GM19397 (cell line): ENCODE measurements around the gene PNLIPRP2.

Source experiments
- ATAC-seq: cut with Tn5 transposase; IDR thresholded peaks from one replicate; pipeline ENCODE4 v1.9.1; 2021; ENCODE audit warnings: mild to moderate bottlenecking, moderate library complexity; ENCODE audit not compliant: unreplicated experiment

Gene PNLIPRP2

DNA sequence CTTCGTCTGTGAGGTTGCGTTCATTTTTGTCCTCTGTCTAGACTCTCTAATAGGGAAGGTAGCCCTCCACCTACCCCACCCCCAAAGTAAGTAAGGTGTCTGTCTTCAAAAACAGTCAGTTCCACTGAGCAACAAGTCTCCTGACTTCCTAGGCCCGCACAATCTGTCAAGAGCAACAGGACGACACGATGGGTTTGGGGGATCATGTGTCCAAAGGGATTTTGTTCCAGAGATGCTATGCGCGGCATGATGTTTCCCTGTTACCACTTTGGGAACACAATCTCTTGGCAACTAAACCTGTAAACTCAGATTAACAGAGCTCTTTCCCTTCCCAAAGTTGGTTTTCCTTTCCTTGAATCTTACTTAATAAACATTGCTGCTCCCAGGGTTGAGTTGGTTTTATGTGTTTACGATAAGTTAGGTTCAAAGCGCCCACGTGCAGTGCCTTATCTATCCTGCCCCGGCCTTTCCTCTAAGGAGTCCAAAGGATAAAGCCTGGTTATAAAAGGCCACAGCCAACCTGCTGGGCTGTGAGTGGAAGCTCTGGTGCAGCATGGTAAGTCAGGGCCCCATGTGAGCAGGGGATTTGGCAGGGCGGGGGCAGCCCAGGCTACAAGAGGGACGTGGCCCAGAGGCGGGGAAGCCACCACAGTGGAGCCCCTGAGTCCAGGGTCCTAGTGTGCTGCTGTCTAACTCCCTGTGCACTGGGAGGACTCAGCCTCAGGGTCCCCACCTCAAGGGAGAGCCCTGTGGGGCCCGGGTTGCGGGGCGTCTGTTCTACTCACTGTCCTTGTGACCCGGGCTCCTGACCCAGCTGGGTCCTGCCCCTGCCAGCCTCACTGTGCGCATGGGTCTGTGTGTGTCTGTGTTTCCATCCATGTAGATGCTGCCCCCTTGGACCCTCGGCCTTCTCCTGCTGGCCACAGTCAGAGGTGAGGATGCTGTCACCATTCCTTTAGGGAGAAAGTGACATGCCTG is at the start of gene PNLIPRP2:
Gene PNLIPRP2 (plus strand): TSS at position 531 of the 978 bp plus-strand sequence.
- no peak for ATAC-seq

DNA sequence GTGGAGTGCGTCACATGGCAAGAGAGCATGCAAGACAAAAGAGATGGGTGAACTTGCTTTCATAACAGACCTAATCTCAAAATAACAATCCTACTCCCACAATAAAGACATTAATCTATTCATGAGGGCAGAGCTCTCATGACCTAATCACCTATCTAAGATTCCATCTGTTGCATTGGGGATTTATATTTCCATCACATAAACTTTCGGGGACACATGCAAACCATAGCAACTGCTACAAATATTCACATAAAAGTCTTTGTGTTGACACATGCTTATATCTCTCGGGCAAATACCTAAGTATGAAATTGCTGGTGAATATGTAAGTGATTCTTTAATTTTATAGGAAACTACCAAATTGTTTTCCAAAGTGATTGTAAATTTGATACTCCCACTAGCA is 46.0 kb upstream of the PNLIPRP2 start:
- no peak for ATAC-seq

DNA sequence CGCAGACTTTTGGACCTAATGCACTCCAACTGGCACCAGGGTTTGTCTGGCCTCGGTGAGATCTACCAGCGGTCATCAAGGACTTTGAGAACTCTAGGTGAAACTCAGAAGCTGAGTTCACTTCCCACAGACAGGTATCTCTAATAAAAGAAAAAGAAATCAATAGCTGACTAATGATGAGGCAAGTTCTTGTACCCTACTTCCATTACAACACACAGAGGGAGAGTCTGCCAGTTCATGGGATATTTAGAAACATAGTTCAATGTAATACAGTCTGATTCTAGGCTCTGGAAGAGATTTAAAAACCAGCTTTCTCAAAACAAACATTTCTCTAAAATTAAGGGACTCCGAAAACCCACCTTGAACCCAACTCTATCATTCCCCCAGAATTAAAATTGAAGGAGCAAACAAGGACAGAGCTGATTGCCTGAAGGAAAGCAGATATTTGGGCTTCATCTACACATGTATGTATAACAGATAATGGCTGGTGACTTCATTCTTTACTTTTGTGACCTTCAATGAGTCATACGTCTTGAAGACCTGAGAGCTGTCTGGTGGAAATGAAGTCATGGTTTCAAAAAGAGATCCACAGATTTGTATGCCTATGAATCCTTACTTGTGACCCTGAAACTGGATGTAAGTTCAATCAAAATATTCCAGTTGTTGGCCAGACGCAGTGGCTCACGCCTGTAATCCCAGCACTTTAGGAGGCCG is 32.7 kb upstream of the PNLIPRP2 start:
- no peak for ATAC-seq

DNA sequence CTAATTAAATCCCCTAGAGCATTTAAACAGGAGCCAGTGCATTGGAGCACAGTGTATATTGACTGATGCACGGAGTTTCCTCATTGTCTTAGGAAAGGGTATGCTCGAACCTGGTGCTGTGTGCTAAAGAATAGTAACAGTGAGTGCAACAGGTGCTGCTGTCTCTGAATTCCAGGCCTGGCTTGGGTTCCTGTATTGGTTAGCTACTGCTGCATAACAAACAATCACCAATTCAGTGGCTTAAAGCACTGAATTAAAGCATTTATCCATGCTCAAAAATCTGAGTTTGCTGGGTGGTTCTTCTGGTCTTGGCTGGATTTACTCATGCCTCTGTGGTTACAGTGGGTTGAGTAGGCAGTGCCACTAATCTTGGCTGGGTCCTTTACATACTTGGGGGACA is 31.8 kb upstream of the PNLIPRP2 start:
- no peak for ATAC-seq

DNA sequence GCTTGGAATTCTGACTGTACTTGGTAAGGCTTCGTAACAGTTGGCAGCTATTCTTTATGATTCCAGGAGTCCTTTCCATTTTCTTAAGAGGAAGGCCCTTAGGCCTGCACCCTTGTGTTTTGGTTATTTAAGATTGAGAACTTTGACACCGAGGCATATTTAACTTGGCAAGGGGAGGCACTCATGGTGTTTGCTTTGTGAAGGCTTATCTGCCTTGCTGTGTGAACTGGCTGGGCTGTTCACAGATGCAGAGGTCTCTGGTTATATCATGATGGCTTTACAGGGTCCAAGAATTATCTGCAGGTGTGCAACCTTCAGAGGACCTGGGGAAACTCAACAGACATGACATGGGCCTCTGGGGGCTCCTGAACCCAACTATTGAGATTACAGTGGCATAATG is 30.8 kb upstream of the PNLIPRP2 start:
- ATAC-seq: no peak

DNA sequence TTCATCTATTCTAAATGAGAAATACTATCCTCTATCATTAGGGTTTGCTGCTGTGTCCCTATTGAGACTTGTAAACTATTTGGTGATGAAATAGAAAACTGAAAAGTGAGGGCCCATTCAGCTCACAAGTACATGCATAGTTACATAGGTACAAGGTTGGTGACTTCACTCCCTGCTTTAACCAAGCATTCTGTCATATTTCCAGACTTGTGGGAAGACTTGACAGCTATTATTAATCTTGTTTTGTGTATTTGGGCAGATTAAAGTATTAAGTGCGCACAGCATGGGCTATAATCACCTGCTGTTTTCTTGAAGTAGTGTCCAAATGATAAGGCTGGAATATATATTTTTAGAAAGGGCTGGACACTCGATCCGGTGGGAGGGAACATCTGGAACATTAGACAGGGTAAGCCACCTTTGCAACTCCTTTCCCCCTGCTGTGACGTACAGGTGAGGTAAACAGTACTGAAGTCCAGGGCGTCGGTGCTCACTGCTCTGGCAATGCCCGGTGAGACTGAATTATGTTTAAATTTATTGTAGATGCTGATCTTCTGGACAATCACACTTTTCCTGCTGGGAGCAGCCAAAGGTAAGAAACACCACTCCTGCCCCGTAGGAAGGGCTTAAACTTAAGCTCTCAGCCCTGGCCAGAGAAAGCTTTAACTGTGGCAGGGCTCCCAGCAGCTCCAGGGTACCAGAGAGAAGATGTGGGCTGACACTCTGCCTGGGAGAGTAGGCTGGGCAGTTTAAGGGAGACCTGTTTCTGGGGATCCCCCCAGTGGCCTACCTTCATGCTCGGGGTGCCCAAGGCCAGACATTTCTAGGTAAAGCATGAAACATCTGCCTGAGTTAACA is 29.9 kb upstream of the PNLIPRP2 start, which contains the start of gene PNLIPRP1:
Gene PNLIPRP1 (plus strand): TSS at position 370 of the 855 bp plus-strand sequence. CDS start 171 bp downstream, at position 541.
- ATAC-seq: no peak

DNA sequence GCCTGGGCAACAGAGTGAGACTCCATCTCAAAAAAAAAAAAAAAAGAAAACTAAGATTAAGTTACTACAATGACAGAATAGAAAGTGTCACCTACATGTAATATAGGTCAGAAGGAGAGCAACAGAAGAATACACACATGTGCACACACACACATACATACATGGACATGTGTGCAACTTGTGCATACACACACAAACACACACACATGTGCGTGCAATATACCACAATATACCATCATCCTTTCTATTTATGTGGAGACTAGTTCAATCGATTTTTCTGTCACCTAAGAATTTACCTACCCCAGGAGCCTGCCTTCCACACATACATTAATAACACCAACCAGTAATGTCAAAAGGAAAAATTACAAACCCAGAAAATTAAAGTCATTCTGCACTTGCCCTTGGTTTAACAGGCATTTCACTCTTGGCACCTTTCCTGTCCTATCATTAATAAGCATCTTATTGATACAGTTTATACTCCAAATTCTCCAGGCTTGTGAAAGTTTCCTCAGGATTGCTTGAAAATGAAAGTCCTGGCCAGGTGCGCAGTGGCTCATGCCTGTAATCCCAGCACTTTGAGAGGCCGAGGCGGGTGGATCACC is 27.5 kb upstream of the PNLIPRP2 start:
- ATAC-seq: no peak

- no peak for ATAC-seq
These were observed 26.2 kb upstream of the PNLIPRP2 start for GRCh38 chr10:116594525-116595035.

DNA sequence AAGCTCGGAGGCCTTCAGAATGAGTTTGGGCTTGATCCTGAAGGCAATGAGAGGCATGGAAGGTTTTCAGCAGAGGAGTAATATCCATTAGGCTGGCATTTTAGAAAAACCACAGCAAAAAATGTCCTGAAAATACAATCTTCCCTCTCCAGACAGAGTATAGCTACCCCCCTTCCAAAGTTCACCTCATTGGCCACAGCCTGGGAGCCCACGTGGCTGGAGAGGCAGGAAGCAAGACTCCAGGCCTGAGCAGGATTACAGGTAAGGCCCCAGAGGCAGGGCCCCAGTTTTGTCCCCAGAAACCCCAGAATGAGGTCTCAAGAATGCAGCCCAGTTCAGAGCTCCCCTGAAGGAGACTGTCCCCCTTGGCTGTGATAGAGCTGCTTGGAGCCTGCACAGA is 24.7 kb upstream of the PNLIPRP2 start:
- no peak for ATAC-seq

DNA sequence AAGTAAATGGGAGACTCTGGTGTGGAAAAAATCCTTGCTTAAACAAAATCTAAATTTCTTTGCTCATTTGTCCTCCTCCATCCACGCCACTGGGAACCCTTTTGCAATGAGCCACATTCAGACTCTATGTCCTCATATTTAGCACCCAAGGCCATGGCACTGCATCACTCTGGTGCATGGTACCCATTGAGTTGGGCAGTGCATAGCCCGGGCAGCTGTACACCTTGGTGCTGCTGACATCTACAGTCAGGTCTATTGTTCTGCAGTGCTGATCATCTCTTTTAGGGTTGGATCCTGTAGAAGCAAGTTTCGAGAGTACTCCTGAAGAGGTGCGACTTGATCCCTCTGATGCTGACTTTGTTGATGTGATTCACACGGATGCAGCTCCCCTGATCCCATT is 23.2 kb upstream of the PNLIPRP2 start:
- no peak for ATAC-seq

DNA sequence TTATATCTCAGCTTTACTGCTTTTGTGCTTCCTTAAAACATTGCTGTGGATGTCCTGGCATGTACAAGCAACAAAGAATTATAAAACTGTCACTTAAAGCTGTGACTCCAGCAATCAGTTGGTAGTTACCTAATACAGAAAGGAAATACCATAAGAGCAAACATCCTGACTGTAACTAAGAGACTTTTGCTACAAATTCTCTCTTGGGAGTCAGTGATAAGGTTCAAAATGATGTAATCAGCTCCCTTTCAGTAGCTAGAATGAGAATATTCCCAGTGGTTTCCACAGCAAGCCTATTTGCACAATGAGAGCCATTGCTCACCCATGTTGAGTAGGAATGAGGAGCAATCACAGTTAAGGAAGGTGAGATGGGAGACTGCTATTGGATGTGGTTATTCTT is 22.4 kb upstream of the PNLIPRP2 start:
- ATAC-seq: no peak

GRCh38 chr10:116599991-116600390 is 20.8 kb upstream of the PNLIPRP2 start:
- no peak for ATAC-seq

- no peak for ATAC-seq
These were observed 17.9 kb upstream of the PNLIPRP2 start for GRCh38 chr10:116602648-116603400.

DNA sequence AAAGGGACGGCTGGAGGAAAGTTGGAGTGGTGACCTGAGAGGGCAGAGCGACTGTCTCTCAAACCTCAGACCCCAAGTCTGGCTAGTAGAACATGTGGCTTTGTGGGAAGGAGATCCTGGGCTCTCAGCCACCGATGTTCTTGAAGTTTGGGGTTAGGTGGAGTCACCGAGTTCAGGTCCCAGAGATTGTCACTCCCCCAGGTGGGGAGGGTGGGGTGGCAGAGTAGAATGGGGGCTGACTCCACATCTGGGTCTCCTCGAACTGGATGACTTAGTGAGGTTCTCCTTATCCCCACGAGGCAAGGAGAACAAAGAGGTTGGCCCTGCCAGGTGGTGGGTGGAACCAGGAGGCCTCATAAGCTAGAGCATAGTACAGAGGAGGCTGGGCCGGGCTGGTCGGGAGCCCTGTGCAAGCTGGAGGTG is 14.7 kb upstream of the PNLIPRP2 start:
- ATAC-seq: no peak

DNA sequence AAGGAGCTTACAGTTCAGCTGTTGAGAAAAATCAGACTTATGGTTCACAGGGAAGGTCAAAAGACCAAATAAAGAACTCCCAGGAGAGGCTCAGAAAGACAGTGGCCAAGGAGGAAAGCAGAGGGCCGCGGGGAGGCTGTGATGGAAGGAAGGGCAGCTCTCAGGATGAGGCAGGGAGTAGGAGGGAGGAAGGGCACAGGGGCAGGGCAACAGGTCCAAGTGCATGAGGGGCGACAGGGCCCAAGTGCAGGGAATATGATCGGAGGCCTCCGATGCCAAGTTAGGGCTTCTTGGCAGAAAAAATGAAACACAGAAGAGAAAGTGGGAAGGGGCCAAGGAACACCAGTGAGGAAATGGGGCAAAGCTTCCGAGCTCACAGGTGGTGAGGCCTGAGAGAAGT is 13.4 kb upstream of the PNLIPRP2 start:
- no peak for ATAC-seq

DNA sequence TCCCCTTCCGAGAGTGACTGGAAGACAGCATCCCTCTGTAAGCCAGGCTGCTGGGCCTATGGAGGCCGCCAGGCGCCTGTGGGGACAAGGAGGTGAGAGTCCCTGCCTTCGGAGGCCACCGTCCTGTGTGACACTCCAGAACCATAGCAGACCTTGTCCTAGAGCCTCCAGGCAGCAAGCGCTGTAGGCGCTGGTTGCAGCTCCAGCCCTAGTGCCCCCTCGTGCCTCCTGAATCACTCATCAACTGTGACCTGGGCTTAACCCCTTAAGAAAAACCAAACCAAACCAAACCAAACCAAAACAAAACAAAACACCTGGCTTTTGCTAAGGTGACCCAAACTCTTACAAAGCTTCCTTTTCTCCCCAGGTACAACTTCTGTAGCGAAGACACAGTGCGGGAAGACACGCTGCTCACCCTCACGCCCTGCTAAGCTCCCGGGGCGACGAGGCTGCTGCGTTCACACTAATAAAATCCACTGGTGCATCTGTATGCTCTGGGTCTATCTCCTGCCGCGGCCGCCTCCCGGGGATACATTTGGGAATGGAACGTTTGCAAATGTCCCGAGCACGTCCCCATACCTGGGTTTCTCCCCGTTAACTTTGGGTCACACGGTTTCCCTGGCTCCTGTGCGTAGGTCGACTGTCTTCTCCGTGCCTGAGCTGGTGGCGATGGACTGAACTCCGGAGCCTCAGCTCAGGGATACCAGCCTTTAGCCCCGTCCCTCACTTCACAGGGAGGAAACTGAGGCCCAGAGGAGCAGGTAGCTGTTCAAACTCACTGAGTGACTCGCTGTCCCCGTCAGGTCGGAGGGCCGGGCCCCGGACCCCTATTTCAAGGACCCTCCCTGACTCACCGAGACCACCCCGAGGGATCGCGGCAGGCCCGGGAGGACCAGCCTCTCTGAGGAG is 11.8 kb upstream of the PNLIPRP2 start:
- no peak for ATAC-seq

DNA sequence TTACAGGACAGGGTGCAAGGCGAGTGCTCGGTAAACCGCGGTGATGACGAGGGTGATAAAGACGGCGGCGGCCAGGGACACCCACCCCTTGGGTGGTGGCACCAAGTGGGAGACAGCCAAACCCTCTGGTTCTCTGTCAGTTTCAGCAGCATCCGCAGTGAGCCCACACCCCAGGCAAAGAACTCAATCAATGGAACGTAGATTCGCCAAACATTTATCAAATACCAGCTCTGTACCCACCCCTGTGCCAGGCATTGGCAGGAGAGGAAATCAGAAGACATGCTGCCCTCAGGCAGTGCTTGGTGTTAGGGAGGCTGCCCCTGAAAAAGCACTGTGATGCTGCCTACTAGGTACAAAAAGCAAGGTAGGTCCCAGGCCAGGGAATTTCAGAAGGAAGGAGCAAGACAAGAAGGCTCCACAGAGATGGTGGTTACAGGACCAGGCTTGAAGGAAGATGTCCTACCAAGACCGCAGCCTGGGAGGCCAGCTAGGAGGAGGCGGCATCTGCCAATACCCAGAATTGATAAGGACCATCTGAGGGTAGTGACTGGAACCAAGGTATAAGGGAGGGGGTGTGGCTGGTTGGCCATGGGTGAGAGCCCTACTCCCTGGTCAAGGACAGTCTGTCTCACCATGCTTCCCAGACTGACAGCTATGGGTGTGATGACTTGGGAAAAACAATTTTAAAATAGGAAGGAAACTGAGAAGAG is 10.2 kb upstream of the PNLIPRP2 start:
- ATAC-seq: no peak

DNA sequence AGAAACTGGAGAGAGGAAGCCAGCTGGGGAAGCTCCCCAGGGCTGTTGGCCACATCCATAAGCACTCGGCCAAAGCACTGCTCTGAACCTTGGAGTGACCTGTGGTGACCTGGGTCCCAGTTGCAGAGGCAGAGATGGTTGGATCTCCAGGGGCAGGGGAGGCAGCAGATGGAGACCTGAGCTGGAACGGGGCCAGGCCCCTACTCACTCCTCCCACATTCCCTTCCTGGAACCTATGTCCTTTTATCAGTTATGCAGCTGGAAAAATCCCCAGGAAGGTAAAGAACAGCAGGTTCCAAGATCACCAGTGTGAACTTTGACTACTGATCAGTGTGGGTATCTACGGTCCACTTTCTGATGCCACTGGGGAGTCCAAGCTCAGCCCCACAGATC is 9.6 kb upstream of the PNLIPRP2 start:
- ATAC-seq: no peak
